Renal pelvis (tissue), 4 donors: ENCODE measurements around the gene CHAC1. TPM values are rescaled to one million over a fixed set of nuclear protein-coding genes. Genes with fewer than 3 reads are reported as not detected.
"Not testable (repeated sequence)": the region's sequence is repeated elsewhere in the genome, so short reads cannot be mapped to it uniquely, and the experiment has no call there.

ENCODE experiments used
- DNase-seq: peaks from one replicate; pipeline ENCODE4 v3.0.0-alpha.2; 2013
- polyA plus RNA-seq, 3 donors: library from polyadenylated mRNA; unstranded; fragments of 120-200 nt; gene quantifications; one replicate each; pipeline ENCODE4 v1.2.1, GENCODE V29; 2013; ENCODE audit not compliant: insufficient read length in 3 of 3

The CHAC1 gene
- polyA plus RNA-seq, 3 donors = 2.5 to 3.8 (median 3.3) TPM

GRCh38 chr15:40936709-40937666 is 16.3 kb upstream of the CHAC1 start:
- DNase-seq = no peak

GRCh38 chr15:40937762-40938535 is 15.3 kb upstream of the CHAC1 start:
- DNase-seq = no peak

- no peak for DNase-seq
Observed at GRCh38 chr15:40938536-40938870, 14.8 kb upstream of the CHAC1 start.

- DNase-seq = no peak
Observed at GRCh38 chr15:40940296-40940801, 12.9 kb upstream of the CHAC1 start.

GRCh38 chr15:40941068-40941527 is 12.2 kb upstream of the CHAC1 start:
- no peak for DNase-seq

- DNase-seq = peak; percentile 84
Observed at GRCh38 chr15:40941528-40942336, 11.5 kb upstream of the CHAC1 start.

- DNase-seq = no peak
Observed at GRCh38 chr15:40942337-40942854, 10.9 kb upstream of the CHAC1 start.

- DNase-seq = no peak
Observed at GRCh38 chr15:40942878-40943277, 10.4 kb upstream of the CHAC1 start.

- DNase-seq = no peak
Observed at GRCh38 chr15:40943764-40944365, 9.4 kb upstream of the CHAC1 start.

- DNase-seq = no peak
Observed at GRCh38 chr15:40944510-40945296, 8.6 kb upstream of the CHAC1 start.

GRCh38 chr15:40948706-40949473 is 4.4 kb upstream of the CHAC1 start:
- DNase-seq = no peak

GRCh38 chr15:40949756-40950207 is 3.5 kb upstream of the CHAC1 start:
- DNase-seq = no peak

- no peak for DNase-seq
Observed at GRCh38 chr15:40951764-40952163, 1.5 kb upstream of the CHAC1 start.

GRCh38 chr15:40952301-40952900 is 870 bp upstream of the CHAC1 start:
- no peak for DNase-seq

- no peak for DNase-seq
Observed at GRCh38 chr15:40953713-40954074, 423 bp downstream of the CHAC1 start.

- not testable (repeated sequence) for DNase-seq
Observed at GRCh38 chr15:40954158-40954848, 1.0 kb downstream of the CHAC1 start.

- DNase-seq = no peak
Observed at GRCh38 chr15:40955141-40955903, 2.1 kb downstream of the CHAC1 start.
